Measurements from ENCODE around the gene USP26. TPM values are rescaled to one million over a fixed set of nuclear protein-coding genes. Genes with fewer than 3 reads are reported as not detected.
A peak's percentile ranks its signal among the peaks of the same experiment; 100 is the strongest.

The USP26 gene
- polyA plus RNA-seq, 3 donors = not detected

DNA sequence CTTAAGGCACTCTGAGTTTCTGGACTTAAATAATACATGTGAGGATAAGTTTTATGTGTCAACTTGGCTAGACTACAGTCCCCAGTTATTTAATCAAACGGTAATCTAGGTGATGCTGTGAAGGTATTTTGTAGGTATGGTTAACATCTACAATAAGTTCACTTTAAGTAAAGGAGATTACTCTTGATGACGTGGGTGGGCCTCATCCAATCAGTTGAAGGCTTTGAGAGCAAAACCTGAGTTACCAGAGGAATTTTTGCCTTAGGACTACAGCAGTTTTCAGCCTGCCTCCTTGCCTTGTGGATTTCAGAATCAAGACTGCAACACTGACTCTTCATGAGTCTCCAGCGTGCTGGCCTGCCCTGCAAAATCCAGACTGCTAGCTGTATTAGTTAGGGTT, 78.7 kb downstream of the USP26 start:
- Mint-ChIP-seq H3K27ac (peak overlapping the region in 1 of 7 donors; percentile 57), H3K4me3 (no peak overlapping the region), H3K9me3 (peaks cover 0 to 4% (median 2%) of the 10 kb centered on the region in 7 donors), H3K27me3 (ENCODE audit: low read depth in 3 of 3) (peaks cover 0 to 3% (median 0%) of the 10 kb centered on the region in 3 donors), H3K4me1 (no peaks in the 10 kb centered on the region), H3K36me3 (no peaks in the 10 kb centered on the region)
- TF ChIP-seq, protein P1, sequence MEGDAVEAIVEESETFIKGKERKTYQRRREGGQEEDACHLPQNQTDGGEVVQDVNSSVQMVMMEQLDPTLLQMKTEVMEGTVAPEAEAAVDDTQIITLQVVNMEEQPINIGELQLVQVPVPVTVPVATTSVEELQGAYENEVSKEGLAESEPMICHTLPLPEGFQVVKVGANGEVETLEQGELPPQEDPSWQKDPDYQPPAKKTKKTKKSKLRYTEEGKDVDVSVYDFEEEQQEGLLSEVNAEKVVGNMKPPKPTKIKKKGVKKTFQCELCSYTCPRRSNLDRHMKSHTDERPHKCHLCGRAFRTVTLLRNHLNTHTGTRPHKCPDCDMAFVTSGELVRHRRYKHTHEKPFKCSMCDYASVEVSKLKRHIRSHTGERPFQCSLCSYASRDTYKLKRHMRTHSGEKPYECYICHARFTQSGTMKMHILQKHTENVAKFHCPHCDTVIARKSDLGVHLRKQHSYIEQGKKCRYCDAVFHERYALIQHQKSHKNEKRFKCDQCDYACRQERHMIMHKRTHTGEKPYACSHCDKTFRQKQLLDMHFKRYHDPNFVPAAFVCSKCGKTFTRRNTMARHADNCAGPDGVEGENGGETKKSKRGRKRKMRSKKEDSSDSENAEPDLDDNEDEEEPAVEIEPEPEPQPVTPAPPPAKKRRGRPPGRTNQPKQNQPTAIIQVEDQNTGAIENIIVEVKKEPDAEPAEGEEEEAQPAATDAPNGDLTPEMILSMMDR (IDR thresholded peaks at IDR 0.05) = no peak
- Histone ChIP-seq H3K36me3 (replicated peaks in 1 of 2; ENCODE audit: control insufficient read depth in 1 of 2, insufficient read depth in 2 of 2, low read length in 2 of 2) (no peaks in the 10 kb centered on the region), H3K4me2 (replicated peaks; ENCODE audit: extremely low read depth, low read length, poor library complexity, severe bottlenecking) (no peak overlapping the region), H3K9me3 (replicated peaks in 1 of 2; ENCODE audit: control insufficient read depth in 1 of 2, insufficient read depth in 1 of 2, low read length in 2 of 2) (no peaks in the 10 kb centered on the region), H4K20me1 (ENCODE audit: insufficient read depth, low read length) (no peaks in the 10 kb centered on the region), H3K9ac (ENCODE audit: insufficient read depth, low read length, poor library complexity, severe bottlenecking) (no peak overlapping the region), H3K27ac (ENCODE audit: low read depth in 1 of 2, low read length in 2 of 2) (no peak overlapping the region), H3K4me3 (replicated peaks in 1 of 3; ENCODE audit: low read depth in 2 of 3, low read length in 3 of 3) (no peak overlapping the region), H3K4me1 (ENCODE audit: control insufficient read depth in 1 of 2, insufficient read depth in 2 of 2, low read length in 2 of 2) (no peaks in the 10 kb centered on the region), H2AFZ (ENCODE audit: insufficient read depth, low read depth, low read length, poor library complexity, severe bottlenecking) (no peak overlapping the region), H3K27me3 (ENCODE audit: control insufficient read depth in 2 of 2, insufficient read depth in 2 of 2, low read length in 2 of 2) (no peaks in the 10 kb centered on the region), H3K79me2 (ENCODE audit: insufficient read depth, low read length) (no peaks in the 10 kb centered on the region)
- no peak for DNase-seq
- no CpG with 5 or more reads among the region's 3 CpGs for WGBS (ENCODE audit: insufficient coverage)
- intact Hi-C loops (cut with micrococcal nuclease) = no loop called here

DNA sequence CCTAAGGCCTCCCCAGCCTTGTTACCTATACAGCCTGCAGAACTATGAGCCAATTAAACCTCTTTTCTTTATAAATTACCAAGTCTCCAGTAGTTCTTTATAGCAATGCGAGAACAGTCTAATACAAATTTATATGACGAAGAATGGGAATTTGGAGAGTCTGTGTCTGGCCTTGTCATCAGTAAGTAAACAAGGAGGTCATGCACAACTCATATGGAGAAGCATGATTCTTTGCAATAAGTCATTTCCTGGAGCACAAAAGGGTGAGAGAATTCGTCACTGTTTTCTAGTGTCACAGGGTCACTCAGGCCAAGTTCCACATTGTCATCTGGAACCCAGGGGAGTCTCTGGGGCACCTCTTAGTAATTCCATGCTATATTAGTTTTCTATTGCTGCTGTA, 89.5 kb downstream of the USP26 start:
- 83% methylated on average over 1 of the region's 3 CpGs for WGBS (ENCODE audit: insufficient coverage)

More for the DNA sequence above, 89.5 kb downstream of the USP26 start:
- Histone ChIP-seq H3K79me2 (ENCODE audit: insufficient read depth, low read length) (no peaks in the 10 kb centered on the region), H3K36me3 (replicated peaks in 1 of 2; ENCODE audit: control insufficient read depth in 1 of 2, insufficient read depth in 2 of 2, low read length in 2 of 2) (no peaks in the 10 kb centered on the region), H3K9me3 (replicated peaks in 1 of 2; ENCODE audit: control insufficient read depth in 1 of 2, insufficient read depth in 1 of 2, low read length in 2 of 2) (no peaks in the 10 kb centered on the region), H3K4me2 (replicated peaks; ENCODE audit: extremely low read depth, low read length, poor library complexity, severe bottlenecking) (no peak overlapping the region), H3K4me1 (ENCODE audit: control insufficient read depth in 1 of 2, insufficient read depth in 2 of 2, low read length in 2 of 2) (no peaks in the 10 kb centered on the region), H3K27ac (ENCODE audit: low read depth in 1 of 2, low read length in 2 of 2) (no peak overlapping the region), H3K27me3 (ENCODE audit: control insufficient read depth in 2 of 2, insufficient read depth in 2 of 2, low read length in 2 of 2) (no peaks in the 10 kb centered on the region), H3K9ac (ENCODE audit: insufficient read depth, low read length, poor library complexity, severe bottlenecking) (no peak overlapping the region), H2AFZ (ENCODE audit: insufficient read depth, low read depth, low read length, poor library complexity, severe bottlenecking) (no peak overlapping the region), H4K20me1 (ENCODE audit: insufficient read depth, low read length) (no peaks in the 10 kb centered on the region), H3K4me3 (replicated peaks in 1 of 3; ENCODE audit: low read depth in 2 of 3, low read length in 3 of 3) (no peak overlapping the region)
- H3K27ac Mint-ChIP-seq = no peak overlapping the region
- no peak overlapping the region for H3K4me3 Mint-ChIP-seq
- DNase-seq = no peak
- peaks cover 0 to 7% (median 0%) of the 10 kb centered on the region in 3 donors for H3K27me3 Mint-ChIP-seq (ENCODE audit: low read depth in 3 of 3)
- TF ChIP-seq, protein P1 (IDR thresholded peaks at IDR 0.05) = no peak
- H3K9me3 Mint-ChIP-seq = peaks cover 0 to 21% (median 12%) of the 10 kb centered on the region in 7 donors
- no peaks in the 10 kb centered on the region for H3K36me3 Mint-ChIP-seq
- no peaks in the 10 kb centered on the region for H3K4me1 Mint-ChIP-seq
- intact Hi-C loops (cut with micrococcal nuclease) = no loop called here
